T-cell (primary cell): ENCODE results near the gene CCL25. TPM values are rescaled to one million over a fixed set of nuclear protein-coding genes. Genes with fewer than 3 reads are reported as not detected.
"Not testable (repeated sequence)": the region's sequence is repeated elsewhere in the genome, so short reads cannot be mapped to it uniquely, and the experiment has no call there.

Source experiments
- ATAC-seq, 4 experiments: fragments of 200-7000 bp in 3 of 4; fragments of 150-1000 bp in 1 of 4; cut with Tn5 transposase; replicated peaks in 1 of 4; 1 replicate in 3 of 4; 2 replicates in 1 of 4; pipeline ENCODE4 v1.10.0; 2021; ENCODE audit warnings: moderate library complexity in 3 of 4, mild to moderate bottlenecking in 2 of 4, moderate number of reproducible peaks in 1 of 4
- CTCF ChIA-PET, 2 donors: fragments of 300-600 bp; sonication (Branson Sonifier 250); formaldehyde crosslinking; loops; one replicate each; lab custom pipeline; 2022; ENCODE audit warnings: antibody characterized with exemption in 2 of 2; lab: Charles Lee
- POLR2A ChIA-PET, 2 donors: fragments of 300-600 bp; sonication (Branson Sonifier 250); formaldehyde crosslinking; loops; one replicate each; lab custom pipeline; 2022; ENCODE audit warnings: antibody characterized with exemption in 2 of 2; lab: Charles Lee
- DNase-seq, 35 experiments: peaks; one replicate each; pipeline versions ENCODE4 v3.0.0 to v3.0.0-alpha.2; 2013 to 2023
- H3K27ac ChIP-seq: one replicate; pipeline ENCODE4 v1.5.1; 2013; ENCODE audit warnings: low read length
- H3K27me3 ChIP-seq, 2 experiments: replicated peaks in 1 of 2; 1 replicate in 1 of 2; 2 replicates in 1 of 2; pipeline versions ENCODE4 v1.6.1 to v1.7.0; 2013; ENCODE audit warnings: low read length in 1 of 2, mixed read lengths in 1 of 2; ENCODE audit not compliant: control insufficient read depth in 2 of 2, insufficient read depth in 2 of 2; ENCODE audit errors: extremely low read depth in 1 of 2
- H3K36me3 ChIP-seq, 2 donors: 1 replicate in 1 of 2; 2 replicates in 1 of 2; pipeline versions ENCODE4 v1.6.1 to v1.7.0; 2013; ENCODE audit warnings: low read length in 1 of 2; ENCODE audit not compliant: control insufficient read depth in 2 of 2, insufficient read depth in 1 of 2; ENCODE audit errors: extremely low read depth in 1 of 2
- H3K4me1 ChIP-seq, 2 experiments: 1 replicate in 1 of 2; 2 replicates in 1 of 2; pipeline versions ENCODE4 v1.6.1 to v1.7.0; 2013; ENCODE audit warnings: low read length in 2 of 2, mixed read lengths in 1 of 2; ENCODE audit not compliant: insufficient read depth in 2 of 2, control insufficient read depth in 1 of 2; ENCODE audit errors: extremely low read depth in 1 of 2
- H3K4me3 ChIP-seq, 2 donors: 1 replicate in 1 of 2; 2 replicates in 1 of 2; pipeline versions ENCODE4 v1.5.1 to v1.7.0; 2013; ENCODE audit warnings: mild to moderate bottlenecking in 2 of 2, low read length in 1 of 2, moderate library complexity in 1 of 2; ENCODE audit not compliant: control insufficient read depth in 1 of 2; ENCODE audit errors: extremely low read depth in 1 of 2
- H3K9me3 ChIP-seq: 2 replicates; pipeline ENCODE4 v1.7.0; 2013
- H3K27ac Mint-ChIP-seq, 2 donors: one replicate each; pipeline ENCODE4 v1.8.0; 2020 to 2021; ENCODE audit warnings: mild to moderate bottlenecking in 2 of 2, mixed read lengths in 2 of 2
- H3K27me3 Mint-ChIP-seq, 2 donors: one replicate each; pipeline ENCODE4 v1.8.0; 2021 to 2022; ENCODE audit warnings: mixed read lengths in 2 of 2
- H3K36me3 Mint-ChIP-seq: one replicate; pipeline ENCODE4 v1.8.0; 2021; ENCODE audit warnings: mixed read lengths
- H3K4me1 Mint-ChIP-seq, 3 donors: one replicate each; pipeline ENCODE4 v1.8.0; 2020 to 2022; ENCODE audit warnings: mixed read lengths in 3 of 3, mild to moderate bottlenecking in 1 of 3
- H3K4me3 Mint-ChIP-seq, 3 donors: one replicate each; pipeline ENCODE4 v1.8.0; 2020 to 2022; ENCODE audit warnings: mild to moderate bottlenecking in 3 of 3, mixed read lengths in 3 of 3, moderate library complexity in 3 of 3
- H3K9me3 Mint-ChIP-seq, 3 donors: one replicate each; pipeline ENCODE4 v1.8.0; 2020 to 2022; ENCODE audit warnings: mixed read lengths in 3 of 3
- WGBS: methylation state at CpG from one replicate; pipeline ENCODE4 v1.1.5; 2013; ENCODE audit warnings: missing lambda C conversion rate; ENCODE audit not compliant: insufficient coverage; 5-methylcytosine and 5-hydroxymethylcytosine counted together
- total RNA-seq, 35 experiments: library from RNA in 6 of 35; stranded (reverse) in 6 of 35; fragments of 120-200 nt in 1 of 35; gene quantifications; one replicate each; pipeline versions ENCODE4 v1.2.1 to v1.2.4 and lab custom pipeline; 2013 to 2026

CCL25 gene
- total RNA-seq, 5 donors from 2014 or later (not counting 1 experiment from before 2014, with no cell fraction given): 1.4 TPM; not detected in 4

DNA sequence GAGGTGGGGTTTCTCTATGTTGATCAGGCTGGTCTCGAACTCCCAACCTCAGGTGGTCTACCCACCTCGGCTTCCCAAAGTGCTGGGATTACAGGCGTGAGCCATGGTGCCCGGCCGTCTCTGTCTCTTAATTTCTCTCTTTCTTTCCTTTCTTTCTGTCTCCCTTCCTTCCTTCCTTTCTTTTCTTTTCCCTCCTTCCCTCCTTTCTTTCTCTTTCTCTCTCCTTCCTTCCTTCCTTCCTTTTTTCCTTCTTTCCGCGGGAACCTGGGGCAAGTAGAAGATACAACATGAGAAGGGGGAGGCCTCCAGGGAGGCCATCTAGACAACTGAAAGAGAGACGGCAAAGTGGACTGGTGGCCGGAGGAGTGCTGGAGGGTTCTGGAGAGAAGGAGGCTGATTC, 31.9 kb upstream of the CCL25 start:
- Mint-ChIP-seq H3K9me3 (no peaks in the 10 kb centered on the region), H3K27me3 (no peaks in the 10 kb centered on the region), H3K27ac (no peak overlapping the region), H3K36me3 (no peaks in the 10 kb centered on the region), H3K4me1 (peaks cover 7 to 9% (median 8%) of the 10 kb centered on the region in 3 donors), H3K4me3 (no peak overlapping the region)
- ChIA-PET CTCF (no interaction called here), POLR2A (no interaction called here)
- H3K4me3 ChIP-seq: no peak overlapping the region
- no peak for DNase-seq
- H3K4me1 ChIP-seq: peaks cover 0 to 4% of the 10 kb centered on the region in 2 experiments
- 90% methylated on average over 7 of the region's 9 CpGs for WGBS
- no peaks in the 10 kb centered on the region for H3K36me3 ChIP-seq
- no peaks in the 10 kb centered on the region for H3K27me3 ChIP-seq
- no peaks in the 10 kb centered on the region for H3K9me3 ChIP-seq
- ATAC-seq: no peak
- no peak overlapping the region for H3K27ac ChIP-seq

DNA sequence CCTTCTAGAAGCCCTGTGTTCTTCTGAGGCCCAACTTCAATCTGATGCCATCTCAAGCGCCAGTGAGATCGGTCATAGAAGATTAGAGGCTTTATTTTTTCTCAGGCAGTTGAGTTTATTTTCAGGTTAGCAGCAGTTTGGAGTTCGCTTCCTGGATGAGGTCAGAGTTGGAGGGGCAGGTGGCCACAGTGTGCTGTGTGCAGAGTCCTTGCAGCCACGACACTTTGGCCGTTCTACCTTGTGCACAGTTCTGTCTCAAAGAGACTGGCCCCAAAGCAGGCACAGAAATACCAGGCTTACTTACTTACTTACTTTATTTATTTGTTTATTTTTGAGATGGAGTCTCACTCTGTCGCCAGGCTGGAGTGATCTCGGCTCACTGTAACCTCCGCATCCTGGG, 31.2 kb upstream of the CCL25 start:
- ATAC-seq: no peak
- Histone ChIP-seq H3K4me3 (no peak overlapping the region), H3K27ac (no peak overlapping the region), H3K4me1 (peaks cover 0 to 4% of the 10 kb centered on the region in 2 experiments), H3K9me3 (no peaks in the 10 kb centered on the region), H3K27me3 (no peaks in the 10 kb centered on the region), H3K36me3 (no peaks in the 10 kb centered on the region)
- H3K36me3 Mint-ChIP-seq: no peaks in the 10 kb centered on the region
- H3K4me3 Mint-ChIP-seq: no peak overlapping the region
- WGBS: 80% methylated on average over 3 of the region's 8 CpGs
- H3K27ac Mint-ChIP-seq: no peak overlapping the region
- H3K27me3 Mint-ChIP-seq: no peaks in the 10 kb centered on the region
- ChIA-PET POLR2A (no interaction called here), CTCF (no interaction called here)
- H3K4me1 Mint-ChIP-seq: peaks cover 7 to 9% (median 8%) of the 10 kb centered on the region in 3 donors
- DNase-seq: no peak
- no peaks in the 10 kb centered on the region for H3K9me3 Mint-ChIP-seq

DNA sequence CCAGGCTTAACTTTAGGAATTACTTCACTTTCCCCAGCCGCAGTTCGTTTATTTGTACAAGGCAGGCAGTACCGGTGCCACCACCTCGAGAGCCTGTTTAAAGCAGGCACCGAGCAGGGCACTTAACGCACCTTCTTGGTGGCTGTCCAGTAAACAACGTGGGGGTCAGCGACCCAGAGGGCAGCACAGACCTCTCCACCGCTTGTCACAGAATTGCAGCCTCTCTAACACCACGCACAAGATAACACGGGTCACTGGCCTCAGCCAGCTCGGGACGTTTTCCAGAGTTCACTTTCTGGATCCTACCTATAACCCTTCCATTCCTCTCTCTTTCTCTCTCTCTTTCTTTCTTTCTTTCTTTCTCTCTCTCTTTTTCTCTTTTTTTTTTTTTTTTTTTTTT, 30.3 kb upstream of the CCL25 start:
- Mint-ChIP-seq H3K9me3 (no peaks in the 10 kb centered on the region), H3K27ac (no peak overlapping the region), H3K27me3 (no peaks in the 10 kb centered on the region), H3K36me3 (no peaks in the 10 kb centered on the region), H3K4me1 (peaks cover 7 to 8% (median 8%) of the 10 kb centered on the region in 3 donors), H3K4me3 (no peak overlapping the region)
- H3K27ac ChIP-seq: no peak overlapping the region
- H3K9me3 ChIP-seq: no peaks in the 10 kb centered on the region
- no peaks in the 10 kb centered on the region for H3K27me3 ChIP-seq
- no peaks in the 10 kb centered on the region for H3K36me3 ChIP-seq
- DNase-seq (no peak), ATAC-seq (no peak)
- POLR2A ChIA-PET: no interaction called here
- 94% methylated on average over 9 of the region's 13 CpGs for WGBS
- H3K4me3 ChIP-seq: no peak overlapping the region
- CTCF ChIA-PET: no interaction called here
- H3K4me1 ChIP-seq: peaks cover 0 to 4% of the 10 kb centered on the region in 2 experiments

DNA sequence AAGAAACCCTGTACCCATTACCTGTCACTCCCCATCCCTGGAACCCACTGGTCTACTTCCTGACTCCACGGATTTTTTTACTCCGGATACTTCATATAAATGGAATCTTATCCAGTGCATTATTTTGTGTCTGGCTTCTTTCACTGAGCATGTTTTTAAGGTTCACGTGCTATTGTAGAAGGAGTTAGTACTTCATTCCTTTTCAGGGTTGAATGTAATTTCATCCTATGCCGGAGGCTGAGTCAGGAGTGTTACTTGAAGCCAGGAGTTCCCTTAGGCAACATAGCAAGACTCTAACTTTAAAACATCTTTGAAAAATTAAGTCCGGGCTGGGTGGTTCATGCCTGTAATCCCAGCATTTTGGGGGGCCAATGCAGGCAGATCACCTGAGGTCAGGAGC, 29.2 kb upstream of the CCL25 start:
- WGBS: no CpG with 5 or more reads among the region's 5 CpGs

DNA sequence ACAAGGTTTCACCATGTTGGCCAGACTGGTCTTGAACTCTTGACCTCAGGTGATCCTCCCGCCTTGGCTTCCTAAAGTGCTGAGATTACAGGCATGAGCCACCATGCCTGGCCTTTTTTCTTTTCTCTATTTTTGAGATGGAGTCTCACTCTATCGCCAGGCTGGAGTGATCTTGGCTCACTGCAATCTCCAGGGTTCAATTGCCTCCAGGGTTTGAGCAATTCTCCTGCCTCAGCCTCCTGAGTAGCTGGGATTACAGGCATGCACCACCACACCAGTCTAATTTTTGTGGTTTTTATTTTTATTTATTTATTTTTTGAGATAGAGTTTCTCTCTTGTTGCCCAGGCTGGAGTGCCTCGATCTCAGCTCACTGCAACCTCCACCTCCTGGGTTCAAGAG, 28.3 kb upstream of the CCL25 start:
- H3K27me3 ChIP-seq, H3K4me3 ChIP-seq, H3K4me1 Mint-ChIP-seq, CTCF ChIA-PET, H3K27me3 Mint-ChIP-seq, H3K9me3 ChIP-seq, H3K4me3 Mint-ChIP-seq, DNase-seq, H3K36me3 ChIP-seq, H3K4me1 ChIP-seq, POLR2A ChIA-PET, ATAC-seq, H3K27ac ChIP-seq, H3K36me3 Mint-ChIP-seq, H3K9me3 Mint-ChIP-seq, H3K27ac Mint-ChIP-seq: not testable (repeated sequence)
- no CpG with 5 or more reads among the region's 3 CpGs for WGBS

More for the DNA sequence above, 29.2 kb upstream of the CCL25 start:
- Mint-ChIP-seq H3K27me3 (no peaks in the 10 kb centered on the region), H3K27ac (no peak overlapping the region), H3K4me1 (no peaks in the 10 kb centered on the region), H3K9me3 (no peaks in the 10 kb centered on the region), H3K4me3 (no peak overlapping the region), H3K36me3 (no peaks in the 10 kb centered on the region)
- Histone ChIP-seq H3K36me3 (no peaks in the 10 kb centered on the region), H3K27me3 (no peaks in the 10 kb centered on the region), H3K4me1 (no peaks in the 10 kb centered on the region), H3K4me3 (no peak overlapping the region), H3K27ac (no peak overlapping the region), H3K9me3 (no peaks in the 10 kb centered on the region)
- ChIA-PET POLR2A (no interaction called here), CTCF (no interaction called here)
- ATAC-seq (no peak), DNase-seq (no peak)

DNA sequence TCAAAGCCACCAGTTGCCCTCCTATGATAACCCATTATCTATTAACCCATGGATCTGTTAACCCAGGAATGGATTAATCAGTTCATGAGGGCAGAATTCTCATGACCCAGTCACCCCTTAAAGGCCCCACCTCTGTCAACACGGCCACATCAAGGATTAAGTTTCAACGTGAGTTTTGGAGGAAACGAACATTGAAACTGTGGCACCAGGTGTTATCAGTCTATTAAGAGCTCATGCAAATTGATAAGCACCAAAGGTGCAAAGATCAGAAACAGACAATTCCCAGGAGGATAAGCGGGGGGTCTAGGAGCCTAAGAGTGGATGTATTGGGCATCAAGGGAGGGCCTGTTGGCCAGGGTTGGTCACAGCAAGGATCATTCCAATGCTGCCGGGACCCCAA, 27.2 kb upstream of the CCL25 start:
- no peaks in the 10 kb centered on the region for H3K9me3 Mint-ChIP-seq
- ChIA-PET POLR2A (no interaction called here), CTCF (no interaction called here)
- H3K9me3 ChIP-seq: no peaks in the 10 kb centered on the region
- 86% methylated on average over 5 of the region's 5 CpGs for WGBS
- H3K36me3 ChIP-seq: no peaks in the 10 kb centered on the region
- H3K4me1 Mint-ChIP-seq: no peaks in the 10 kb centered on the region
- H3K4me1 ChIP-seq: no peaks in the 10 kb centered on the region
- H3K27me3 ChIP-seq: peaks cover 0 to 6% of the 10 kb centered on the region in 2 experiments
- no peak overlapping the region for H3K27ac Mint-ChIP-seq
- H3K36me3 Mint-ChIP-seq: no peaks in the 10 kb centered on the region
- H3K4me3 Mint-ChIP-seq: no peak overlapping the region
- DNase-seq: no peak
- no peak overlapping the region for H3K27ac ChIP-seq
- no peak for ATAC-seq
- peaks cover 0 to 2% of the 10 kb centered on the region in 2 donors for H3K27me3 Mint-ChIP-seq
- H3K4me3 ChIP-seq: no peak overlapping the region

DNA sequence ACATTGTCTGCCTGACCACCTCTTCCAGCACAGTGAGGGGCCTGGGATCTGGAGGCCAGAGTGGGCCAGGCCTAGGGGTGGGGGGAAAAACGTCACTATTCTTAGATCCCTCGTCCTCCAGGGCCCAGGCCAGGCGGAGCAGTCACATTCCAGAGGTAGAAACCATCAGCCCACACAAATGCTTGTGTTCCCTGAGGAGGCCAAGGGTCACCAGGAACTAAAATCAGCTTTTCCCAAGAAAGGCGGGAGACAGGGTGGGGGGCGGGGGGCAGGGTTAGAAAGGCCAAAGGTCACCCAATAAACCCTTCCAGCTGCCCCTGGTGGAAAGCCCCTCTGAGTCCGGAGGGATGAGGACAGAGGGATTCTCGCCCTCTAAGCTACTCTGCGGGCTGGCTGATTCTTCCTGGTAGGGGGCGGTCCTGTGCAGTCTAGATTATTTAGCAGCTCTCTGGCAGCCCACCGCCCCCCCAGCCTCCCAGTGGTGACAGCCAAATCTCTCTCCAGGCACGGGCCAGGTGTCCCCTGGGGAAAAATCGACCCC, 23.5 kb upstream of the CCL25 start:
- no peak overlapping the region for H3K27ac Mint-ChIP-seq
- Histone ChIP-seq H3K4me3 (no peak overlapping the region), H3K27me3 (peaks cover 0 to 11% of the 10 kb centered on the region in 2 experiments), H3K4me1 (no peaks in the 10 kb centered on the region), H3K36me3 (no peaks in the 10 kb centered on the region), H3K9me3 (no peaks in the 10 kb centered on the region), H3K27ac (no peak overlapping the region)
- peaks cover 0 to 2% of the 10 kb centered on the region in 2 donors for H3K27me3 Mint-ChIP-seq
- POLR2A ChIA-PET: no interaction called here
- 94% methylated on average over 5 of the region's 12 CpGs for WGBS
- no peak overlapping the region for H3K4me3 Mint-ChIP-seq
- H3K36me3 Mint-ChIP-seq: no peaks in the 10 kb centered on the region
- no peaks in the 10 kb centered on the region for H3K9me3 Mint-ChIP-seq
- DNase-seq (no peak), ATAC-seq (no peak)
- CTCF ChIA-PET: no interaction called here
- H3K4me1 Mint-ChIP-seq: no peaks in the 10 kb centered on the region
